ENCODE data around the gene MYO9B.

- no peak for TF ChIP-seq CTCF (IDR thresholded peaks at IDR 0.05)
- no peak for TF ChIP-seq POLR2A (IDR thresholded peaks at IDR 0.05)
Observed at GRCh38 chr19:17202249-17202648, 126.7 kb downstream of the MYO9B start.
